ENCODE results near the gene CDS1. TPM values are rescaled to one million over a fixed set of nuclear protein-coding genes. Genes with fewer than 3 reads are reported as not detected.

The CDS1 gene
- total and polyA plus RNA-seq, 10 of the 15 experiments (the other 5 are each of a cell fraction or from before 2014, with no cell fraction given): 0.03 TPM; not detected in 8

- Histone ChIP-seq H3K27me3 (replicated peaks in 1 of 2; ENCODE audit: control insufficient read depth in 2 of 2, insufficient read depth in 2 of 2, low read length in 1 of 2) (no peaks in the 10 kb centered on the region), H3K9ac (ENCODE audit: control insufficient read depth, insufficient read depth, low read length) (no peak overlapping the region), H3K36me3 (ENCODE audit: control insufficient read depth in 2 of 2, insufficient read depth in 2 of 2, low read length in 1 of 2) (no peaks in the 10 kb centered on the region), H3K79me2 (ENCODE audit: control insufficient read depth, insufficient read depth, low read length) (no peaks in the 10 kb centered on the region), H2AFZ (ENCODE audit: control insufficient read depth, low read depth, low read length) (no peak overlapping the region), H3K27ac (ENCODE audit: control insufficient read depth, insufficient read depth) (no peak overlapping the region), H4K20me1 (ENCODE audit: control insufficient read depth, insufficient read depth) (no peaks in the 10 kb centered on the region), H3K9me3 (replicated peaks; ENCODE audit: control insufficient read depth, insufficient read depth, low read length) (no peaks in the 10 kb centered on the region), H3K4me2 (ENCODE audit: control insufficient read depth, insufficient read depth) (no peak overlapping the region), H3K4me1 (ENCODE audit: control insufficient read depth, insufficient read depth, low read length) (no peaks in the 10 kb centered on the region), H3K4me3 (no peak overlapping the region)
- intact Hi-C loops (cut with micrococcal nuclease; ENCODE audit: unreplicated experiment): no loop called here
- SMC1A ChIA-PET (ENCODE audit: uncharacterized antibody, unreplicated experiment): no interaction called here
- CTCF ChIA-PET: no interaction called here
- POLR2A ChIA-PET: no interaction called here
- TF ChIP-seq RCOR1 (conservative IDR thresholded peaks at IDR 0.05; ENCODE audit: low read depth, low read length): no peak
- TF ChIP-seq ZNF622 (IDR thresholded peaks at IDR 0.05): no peak
- TF ChIP-seq NR2F1 (conservative IDR thresholded peaks at IDR 0.05): no peak
- no peak for TF ChIP-seq BMI1 (IDR thresholded peaks at IDR 0.05; ENCODE audit: borderline replicate concordance)
- ATAC-seq (no peak), FAIRE-seq (no peak), DNase-seq (ENCODE audit: low read depth, low spot score) (no peak)
- BruUV-seq (replicated peaks): no TSS peak
- RAD21 ChIA-PET (ENCODE audit: unreplicated experiment): no interaction called here
- in situ Hi-C loops (cut with MboI): no loop called here
- whole genome bisulfite sequencing (ENCODE audit: insufficient coverage, insufficient replicate concordance, low lambda C conversion rate, missing lambda C conversion rate): 0% methylated on average over 1 of the region's 1 CpG
These were observed 108.9 kb downstream of the CDS1 start for GRCh38 chr4:84691800-84692199.

GRCh38 chr4:84697159-84697558, 114.2 kb downstream of the CDS1 start:
- RAD21 ChIA-PET (ENCODE audit: unreplicated experiment): no interaction called here
- DNase-seq (ENCODE audit: low read depth, low spot score) (no peak), FAIRE-seq (no peak), ATAC-seq (no peak)
- CTCF ChIA-PET: no interaction called here
- 57% methylated on average over 2 of the region's 2 CpGs for WGBS (ENCODE audit: insufficient coverage, insufficient replicate concordance, low lambda C conversion rate, missing lambda C conversion rate)
- H3K27ac ChIP-seq (ENCODE audit: control insufficient read depth, insufficient read depth): no peak overlapping the region
- no peak overlapping the region for H3K4me2 ChIP-seq (ENCODE audit: control insufficient read depth, insufficient read depth)
- H2AFZ ChIP-seq (ENCODE audit: control insufficient read depth, low read depth, low read length): no peak overlapping the region
- no peaks in the 10 kb centered on the region for H3K9me3 ChIP-seq (replicated peaks; ENCODE audit: control insufficient read depth, insufficient read depth, low read length)
- H3K79me2 ChIP-seq (ENCODE audit: control insufficient read depth, insufficient read depth, low read length): no peaks in the 10 kb centered on the region
- H3K4me1 ChIP-seq (ENCODE audit: control insufficient read depth, insufficient read depth, low read length): no peaks in the 10 kb centered on the region
- H3K27me3 ChIP-seq (replicated peaks in 1 of 2; ENCODE audit: control insufficient read depth in 2 of 2, insufficient read depth in 2 of 2, low read length in 1 of 2): no peaks in the 10 kb centered on the region
- POLR2A ChIA-PET: no interaction called here
- in situ Hi-C loops (cut with MboI): no loop called here
- no TSS peak for BruUV-seq (replicated peaks)
- TF ChIP-seq FOXK2 (IDR thresholded peaks at IDR 0.05): no peak
- H4K20me1 ChIP-seq (ENCODE audit: control insufficient read depth, insufficient read depth): no peaks in the 10 kb centered on the region
- no peaks in the 10 kb centered on the region for H3K36me3 ChIP-seq (ENCODE audit: control insufficient read depth in 2 of 2, insufficient read depth in 2 of 2, low read length in 1 of 2)
- no peak overlapping the region for H3K4me3 ChIP-seq
- SMC1A ChIA-PET (ENCODE audit: uncharacterized antibody, unreplicated experiment): no interaction called here
- intact Hi-C loops (cut with micrococcal nuclease; ENCODE audit: unreplicated experiment): no loop called here
- no peak overlapping the region for H3K9ac ChIP-seq (ENCODE audit: control insufficient read depth, insufficient read depth, low read length)
